ENCODE measurements around the gene MARK3.

Gene MARK3

GRCh38 chr14:103367995-103368394 is 17.2 kb upstream of the MARK3 start:
- Histone ChIP-seq H3K36me3 (ENCODE audit: insufficient read depth, low read length) (no peaks in the 10 kb centered on the region), H3K27ac (ENCODE audit: low read length) (no peak overlapping the region), H3K9ac (ENCODE audit: low read depth, low read length) (no peak overlapping the region), H3K27me3 (ENCODE audit: insufficient read depth, low read length, poor library complexity) (no peaks in the 10 kb centered on the region), H4K20me1 (ENCODE audit: insufficient read depth, low read length) (no peaks in the 10 kb centered on the region), H2AFZ (ENCODE audit: low read depth, low read length) (no peak overlapping the region), H3K4me1 (ENCODE audit: insufficient read depth, low read length) (no peaks in the 10 kb centered on the region), H3K79me2 (ENCODE audit: insufficient read depth, low read length) (no peaks in the 10 kb centered on the region), H3K4me3 (ENCODE audit: low read depth in 1 of 2, low read length in 2 of 2) (no peak overlapping the region), H3K4me2 (ENCODE audit: insufficient read depth, low read length) (no peak overlapping the region), H3K9me3 (ENCODE audit: insufficient read depth, low read length, severe bottlenecking) (peaks cover under 1% of the 10 kb centered on the region)
- TF ChIP-seq CTCF (IDR thresholded peaks at IDR 0.05; ENCODE audit: borderline replicate concordance, extremely low read depth, low read length, poor library complexity, severe bottlenecking): no peak
- DNase-seq: no peak
- ATAC-seq (ENCODE audit: insufficient read depth, low read depth): no peak

DNA sequence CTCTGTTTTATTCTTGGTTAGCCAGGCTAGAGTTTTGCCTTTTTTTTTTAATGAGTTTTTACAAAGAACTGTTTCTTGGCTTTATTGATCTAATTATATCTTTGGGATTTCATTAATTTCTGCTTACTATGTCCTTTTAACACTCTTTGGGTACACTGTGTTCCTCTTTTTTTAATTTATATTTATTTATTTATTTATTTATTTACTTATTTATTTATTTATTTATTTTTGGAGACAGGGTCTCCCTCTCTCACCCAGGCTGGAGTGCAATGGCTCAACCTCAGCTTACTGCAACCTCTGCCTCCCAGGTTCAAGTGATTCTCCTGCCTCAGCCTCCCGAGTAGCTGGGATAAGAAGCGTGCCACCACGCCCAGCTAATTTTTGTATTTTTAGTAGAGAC is 15.1 kb upstream of the MARK3 start:
- Histone ChIP-seq H3K4me1 (ENCODE audit: insufficient read depth, low read length) (no peaks in the 10 kb centered on the region), H3K27me3 (ENCODE audit: insufficient read depth, low read length, poor library complexity) (no peaks in the 10 kb centered on the region), H3K4me3 (ENCODE audit: low read depth in 1 of 2, low read length in 2 of 2) (no peak overlapping the region), H3K9ac (ENCODE audit: low read depth, low read length) (no peak overlapping the region), H3K27ac (ENCODE audit: low read length) (no peak overlapping the region), H2AFZ (ENCODE audit: low read depth, low read length) (no peak overlapping the region), H4K20me1 (ENCODE audit: insufficient read depth, low read length) (no peaks in the 10 kb centered on the region), H3K4me2 (ENCODE audit: insufficient read depth, low read length) (no peak overlapping the region), H3K9me3 (ENCODE audit: insufficient read depth, low read length, severe bottlenecking) (no peaks in the 10 kb centered on the region), H3K79me2 (ENCODE audit: insufficient read depth, low read length) (no peaks in the 10 kb centered on the region), H3K36me3 (ENCODE audit: insufficient read depth, low read length) (no peaks in the 10 kb centered on the region)
- ATAC-seq (ENCODE audit: insufficient read depth, low read depth) (no peak), DNase-seq (no peak)
- TF ChIP-seq CTCF (IDR thresholded peaks at IDR 0.05; ENCODE audit: borderline replicate concordance, extremely low read depth, low read length, poor library complexity, severe bottlenecking): no peak
- TF ChIP-seq EZH2 (IDR thresholded peaks at IDR 0.05; ENCODE audit: borderline replicate concordance, low read depth, low read length, severe bottlenecking): no peak

GRCh38 chr14:103372017-103372416 is 13.2 kb upstream of the MARK3 start:
- DNase-seq: no peak
- no peak overlapping the region for H3K9ac ChIP-seq (ENCODE audit: low read depth, low read length)
- no peaks in the 10 kb centered on the region for H3K27me3 ChIP-seq (ENCODE audit: insufficient read depth, low read length, poor library complexity)
- H3K4me1 ChIP-seq (ENCODE audit: insufficient read depth, low read length): no peaks in the 10 kb centered on the region
- H3K36me3 ChIP-seq (ENCODE audit: insufficient read depth, low read length): no peaks in the 10 kb centered on the region
- no peaks in the 10 kb centered on the region for H3K9me3 ChIP-seq (ENCODE audit: insufficient read depth, low read length, severe bottlenecking)
- H3K79me2 ChIP-seq (ENCODE audit: insufficient read depth, low read length): no peaks in the 10 kb centered on the region
- ATAC-seq (ENCODE audit: insufficient read depth, low read depth): no peak
- no peaks in the 10 kb centered on the region for H4K20me1 ChIP-seq (ENCODE audit: insufficient read depth, low read length)
- H2AFZ ChIP-seq (ENCODE audit: low read depth, low read length): no peak overlapping the region
- no peak for TF ChIP-seq CTCF (IDR thresholded peaks at IDR 0.05; ENCODE audit: borderline replicate concordance, extremely low read depth, low read length, poor library complexity, severe bottlenecking)
- TF ChIP-seq EZH2 (IDR thresholded peaks at IDR 0.05; ENCODE audit: borderline replicate concordance, low read depth, low read length, severe bottlenecking): no peak
- H3K4me2 ChIP-seq (ENCODE audit: insufficient read depth, low read length): no peak overlapping the region
- H3K4me3 ChIP-seq (ENCODE audit: low read depth in 1 of 2, low read length in 2 of 2): no peak overlapping the region
- H3K27ac ChIP-seq (ENCODE audit: low read length): no peak overlapping the region

All from DND-41 (cell line).